Liver (tissue), 9 donors: ENCODE measurements around the gene FAM120AOS. TPM values are rescaled to one million over a fixed set of nuclear protein-coding genes. Genes with fewer than 3 reads are reported as not detected.

Experiments
- DNase-seq: peaks from one replicate; pipeline ENCODE4 v3.0.0-alpha.2; 2017; ENCODE audit warnings: low spot score
- H3K27ac ChIP-seq, 2 donors: one replicate each; pipeline ENCODE4 v1.7.0; 2013; ENCODE audit warnings: inconsistent platforms in 2 of 2, low read length in 2 of 2, control low read depth in 1 of 2, low read depth in 1 of 2, mild to moderate bottlenecking in 1 of 2
- H3K27me3 ChIP-seq, 4 donors: one replicate each; pipeline versions ENCODE4 v1.6.1 to v1.7.0; 2013; ENCODE audit warnings: low read length in 3 of 4, inconsistent platforms in 1 of 4, mild to moderate bottlenecking in 1 of 4, moderate library complexity in 1 of 4; ENCODE audit not compliant: control insufficient read depth in 4 of 4, insufficient read depth in 4 of 4
- H3K36me3 ChIP-seq, 4 donors: one replicate each; pipeline versions ENCODE4 v1.6.1 to v1.7.0; 2013; ENCODE audit warnings: low read length in 3 of 4, mild to moderate bottlenecking in 3 of 4, low read depth in 1 of 4, moderate library complexity in 1 of 4; ENCODE audit not compliant: control insufficient read depth in 4 of 4, insufficient read depth in 3 of 4
- H3K4me1 ChIP-seq, 4 donors: one replicate each; pipeline versions ENCODE4 v1.6.1 to v1.7.0; 2013; ENCODE audit warnings: low read length in 3 of 4, mild to moderate bottlenecking in 3 of 4, moderate library complexity in 1 of 4; ENCODE audit not compliant: control insufficient read depth in 4 of 4, insufficient read depth in 4 of 4
- H3K4me3 ChIP-seq, 3 donors: one replicate each; pipeline versions ENCODE4 v1.6.1 to v1.7.0; 2013; ENCODE audit warnings: low read length in 3 of 3, control low read depth in 1 of 3, low read depth in 1 of 3, mild to moderate bottlenecking in 1 of 3
- H3K9ac ChIP-seq, 2 donors: one replicate each; pipeline ENCODE4 v1.7.0; 2013; ENCODE audit warnings: low read length in 2 of 2, mild to moderate bottlenecking in 2 of 2, moderate library complexity in 2 of 2, control low read depth in 1 of 2, low read depth in 1 of 2
- H3K9me3 ChIP-seq, 4 donors: one replicate each; pipeline versions ENCODE4 v1.6.1 to v1.7.0; 2013; ENCODE audit warnings: low read length in 3 of 4; ENCODE audit not compliant: control insufficient read depth in 4 of 4
- ATF3 ChIP-seq: IDR thresholded peaks from 2 replicates; pipeline ENCODE4 v1.6.1; 2016; ENCODE audit warnings: antibody characterized with exemption
- CTCF ChIP-seq: fragments of 150-350 bp; IDR thresholded peaks from 2 replicates; pipeline ENCODE4 v1.5.1; 2017; ENCODE audit warnings: improper control_type of control experiment, low read depth, low read length; ENCODE audit not compliant: missing input control
- EGR1 ChIP-seq, 2 donors: IDR thresholded peaks; 2 replicates each; pipeline ENCODE4 v1.6.1; 2016 to 2018; ENCODE audit warnings: antibody characterized with exemption in 2 of 2, low read depth in 2 of 2
- FOXA1 ChIP-seq: IDR thresholded peaks from 2 replicates; pipeline ENCODE4 v1.6.1; 2016; ENCODE audit warnings: antibody characterized with exemption
- FOXA2 ChIP-seq: IDR thresholded peaks from 2 replicates; pipeline ENCODE4 v1.6.1; 2016; ENCODE audit warnings: antibody characterized with exemption
- GABPA ChIP-seq, 2 donors: IDR thresholded peaks in 1 of 2; conservative IDR thresholded peaks in 1 of 2; 2 replicates each; pipeline ENCODE4 v1.6.1; 2016; ENCODE audit warnings: antibody characterized with exemption in 2 of 2, mild to moderate bottlenecking in 1 of 2, moderate library complexity in 1 of 2
- HNF4A ChIP-seq, 2 donors: conservative IDR thresholded peaks; 2 replicates each; pipeline ENCODE4 v1.6.1; 2016; ENCODE audit warnings: antibody characterized with exemption in 2 of 2, mild to moderate bottlenecking in 2 of 2
- HNF4G ChIP-seq: IDR thresholded peaks from 2 replicates; pipeline ENCODE4 v1.6.1; 2016; ENCODE audit warnings: antibody characterized with exemption
- JUND ChIP-seq, 2 donors: IDR thresholded peaks; 2 replicates each; pipeline ENCODE4 v1.6.1; 2016; ENCODE audit warnings: antibody characterized with exemption in 2 of 2
- MAX ChIP-seq: IDR thresholded peaks from 2 replicates; pipeline ENCODE4 v1.6.1; 2016; ENCODE audit warnings: antibody characterized with exemption
- NR2F2 ChIP-seq: IDR thresholded peaks from 2 replicates; pipeline ENCODE4 v1.6.1; 2016; ENCODE audit warnings: antibody characterized with exemption
- RAD21 ChIP-seq, 2 donors: IDR thresholded peaks; 2 replicates each; pipeline ENCODE4 v1.6.1; 2016; ENCODE audit warnings: antibody characterized with exemption in 2 of 2, mild to moderate bottlenecking in 2 of 2
- REST ChIP-seq: IDR thresholded peaks from 2 replicates; pipeline ENCODE4 v1.6.1; 2016; ENCODE audit warnings: antibody characterized with exemption, mild to moderate bottlenecking
- RXRA ChIP-seq, 2 donors: IDR thresholded peaks; 2 replicates each; pipeline ENCODE4 v1.6.1; 2017 to 2018; ENCODE audit warnings: antibody characterized with exemption in 2 of 2, mild to moderate bottlenecking in 1 of 2
- SP1 ChIP-seq: IDR thresholded peaks from 2 replicates; pipeline ENCODE4 v1.6.1; 2018; ENCODE audit warnings: antibody characterized with exemption, mild to moderate bottlenecking
- TAF1 ChIP-seq: conservative IDR thresholded peaks from 2 replicates; pipeline ENCODE4 v1.6.1; 2016; ENCODE audit warnings: antibody characterized with exemption, mild to moderate bottlenecking
- YY1 ChIP-seq: IDR thresholded peaks from 2 replicates; pipeline ENCODE4 v1.6.1; 2016; ENCODE audit warnings: antibody characterized with exemption, mild to moderate bottlenecking
- ZBTB33 ChIP-seq: IDR thresholded peaks from 2 replicates; pipeline ENCODE4 v1.6.1; 2016; ENCODE audit warnings: antibody characterized with exemption
- WGBS: extraction: QIAGEN DNeasy Blood & Tissue Kit; methylation state at CpG from one replicate; pipeline ENCODE4 v1.1.7; 2013; 5-methylcytosine and 5-hydroxymethylcytosine counted together
- polyA plus RNA-seq, 2 donors: library from polyadenylated mRNA; stranded (reverse) in 1 of 2; unstranded in 1 of 2; fragments of 200-250 nt in 1 of 2; fragments of >200 nt in 1 of 2; fragmentation: Nextera tagmentation in 1 of 2; extraction: Ambion mirVana in 1 of 2; gene quantifications; one replicate each; pipeline versions ENCODE4 v1.2.1 to v1.2.3, GENCODE V29; 2013 to 2015
- total RNA-seq, 2 donors: library from RNA; depleted of rRNA; stranded (reverse); fragments of >200 nt; gene quantifications; one replicate each; pipeline ENCODE4 v1.2.3, GENCODE V29; 2014
- donor health status: healthy.
- donor health status: healthy.
- donor health status: healthy.
- donor health status: healthy.
- donor health status: healthy.

FAM120AOS gene
- total and polyA plus RNA-seq, 4 donors = 16.4 to 25.0 (median 17.3) TPM

GRCh38 chr9:93434056-93434455, 19.3 kb downstream of the FAM120AOS start:
- Histone ChIP-seq H3K9me3 (no peaks in the 10 kb centered on the region), H3K4me1 (peaks cover 0 to 3% (median 0%) of the 10 kb centered on the region in 4 donors), H3K27ac (no peak overlapping the region), H3K36me3 (no peaks in the 10 kb centered on the region), H3K4me3 (no peak overlapping the region), H3K9ac (no peak overlapping the region), H3K27me3 (no peaks in the 10 kb centered on the region)
- WGBS = 93% methylated on average over 3 of the region's 3 CpGs
- DNase-seq = no peak
- TF ChIP-seq JUND (IDR thresholded peaks at IDR 0.05) (no peak), NR2F2 (no peak), REST (no peak), CTCF (no peak), GABPA (IDR thresholded peaks at IDR 0.05 in 1 of 2, conservative IDR thresholded peaks at IDR 0.05 in 1 of 2) (no peak)

- TF ChIP-seq REST = no peak
- no peak for TF ChIP-seq FOXA1
- TF ChIP-seq CTCF = no peak
- TF ChIP-seq RAD21 (IDR thresholded peaks at IDR 0.05) = no peak
- no peak for TF ChIP-seq FOXA2
- TF ChIP-seq RXRA (IDR thresholded peaks at IDR 0.05) = no peak
- TF ChIP-seq EGR1 (IDR thresholded peaks at IDR 0.05; ENCODE audit: low read depth in 2 of 2) = no peak
- TF ChIP-seq HNF4G = no peak
- no peak for TF ChIP-seq YY1
- no peak for TF ChIP-seq SP1
- TF ChIP-seq HNF4A (conservative IDR thresholded peaks at IDR 0.05) = no peak
- no peak for TF ChIP-seq MAX
- TF ChIP-seq TAF1 = no peak
- TF ChIP-seq ZBTB33 = no peak
- TF ChIP-seq JUND (IDR thresholded peaks at IDR 0.05) = no peak
- TF ChIP-seq ATF3 = no peak
- TF ChIP-seq GABPA (IDR thresholded peaks at IDR 0.05 in 1 of 2, conservative IDR thresholded peaks at IDR 0.05 in 1 of 2) = no peak
- TF ChIP-seq NR2F2 = no peak
- no peak overlapping the region for H3K4me3 ChIP-seq
- peaks cover 0 to 2% (median 0%) of the 10 kb centered on the region in 4 donors for H3K4me1 ChIP-seq
- no peak for DNase-seq
- H3K9me3 ChIP-seq = no peaks in the 10 kb centered on the region
- H3K9ac ChIP-seq = no peak overlapping the region
- H3K27ac ChIP-seq = no peak overlapping the region
- WGBS = 93% methylated on average over 1 of the region's 1 CpG
- H3K27me3 ChIP-seq = no peaks in the 10 kb centered on the region
- H3K36me3 ChIP-seq = no peaks in the 10 kb centered on the region
Observed at GRCh38 chr9:93432964-93433363, 20.4 kb downstream of the FAM120AOS start.
